HG03108 (cell line): ENCODE data around the gene OR10AD1.
"Not testable (repeated sequence)": the region's sequence is repeated elsewhere in the genome, so short reads cannot be mapped to it uniquely, and the experiment has no call there.

Source experiments
- ATAC-seq: cut with Tn5 transposase; IDR thresholded peaks from one replicate; pipeline ENCODE4 v1.9.1; 2021; ENCODE audit warnings: moderate library complexity; ENCODE audit not compliant: unreplicated experiment

The OR10AD1 gene

DNA sequence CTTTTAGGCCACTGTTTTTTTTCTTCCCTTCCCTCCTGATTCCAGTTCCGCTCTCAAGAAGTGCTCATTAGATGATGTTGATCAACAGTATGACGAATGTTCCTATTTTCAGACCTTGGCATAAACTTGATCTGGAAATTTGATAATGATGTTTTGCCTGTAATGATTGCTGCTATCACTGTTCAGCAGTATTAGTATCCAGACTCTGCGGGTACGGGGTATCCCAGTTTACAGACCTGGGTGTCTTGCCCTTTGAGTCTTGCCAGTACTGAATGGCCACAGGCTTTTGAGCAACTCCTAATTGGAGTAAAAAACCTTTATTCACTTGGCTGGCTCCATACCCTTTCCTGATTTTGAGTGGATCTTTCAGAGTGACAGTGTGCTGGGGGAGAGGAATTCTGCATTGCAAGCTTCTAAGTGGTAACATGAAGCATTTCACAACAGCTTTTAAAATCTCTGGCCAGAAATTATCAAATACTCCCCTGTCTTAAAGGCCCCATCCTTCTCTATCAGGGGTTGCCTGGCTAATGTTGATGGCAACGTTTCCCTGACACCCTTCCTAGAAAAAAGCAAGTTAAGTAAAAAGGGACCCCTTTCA, 39.8 kb downstream of the OR10AD1 start:
- ATAC-seq, result no peak

GRCh38 chr12:48160807-48161206, 42.3 kb downstream of the OR10AD1 start:
- no peak for ATAC-seq

DNA sequence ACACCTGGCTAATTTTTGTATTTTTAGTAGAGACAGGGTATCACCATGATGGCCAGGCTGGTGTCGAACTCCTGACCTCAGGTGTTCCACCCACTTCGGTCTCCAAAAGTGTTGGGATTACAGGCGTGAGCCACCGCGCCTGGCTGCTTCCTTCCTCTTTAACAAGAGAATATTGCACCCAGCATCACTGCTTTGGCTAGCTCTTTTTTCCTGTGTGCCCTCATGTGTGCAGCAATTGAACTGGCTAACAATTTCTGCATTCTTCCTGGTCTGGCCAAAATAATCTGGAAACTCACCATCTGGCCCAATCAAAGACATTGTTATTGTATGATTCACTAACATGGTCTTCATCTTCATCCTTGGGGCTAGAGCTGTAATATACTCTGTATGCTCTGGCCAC, 43.0 kb downstream of the OR10AD1 start:
- ATAC-seq, result no peak

GRCh38 chr12:48157889-48158370, 45.2 kb downstream of the OR10AD1 start:
- no peak for ATAC-seq

DNA sequence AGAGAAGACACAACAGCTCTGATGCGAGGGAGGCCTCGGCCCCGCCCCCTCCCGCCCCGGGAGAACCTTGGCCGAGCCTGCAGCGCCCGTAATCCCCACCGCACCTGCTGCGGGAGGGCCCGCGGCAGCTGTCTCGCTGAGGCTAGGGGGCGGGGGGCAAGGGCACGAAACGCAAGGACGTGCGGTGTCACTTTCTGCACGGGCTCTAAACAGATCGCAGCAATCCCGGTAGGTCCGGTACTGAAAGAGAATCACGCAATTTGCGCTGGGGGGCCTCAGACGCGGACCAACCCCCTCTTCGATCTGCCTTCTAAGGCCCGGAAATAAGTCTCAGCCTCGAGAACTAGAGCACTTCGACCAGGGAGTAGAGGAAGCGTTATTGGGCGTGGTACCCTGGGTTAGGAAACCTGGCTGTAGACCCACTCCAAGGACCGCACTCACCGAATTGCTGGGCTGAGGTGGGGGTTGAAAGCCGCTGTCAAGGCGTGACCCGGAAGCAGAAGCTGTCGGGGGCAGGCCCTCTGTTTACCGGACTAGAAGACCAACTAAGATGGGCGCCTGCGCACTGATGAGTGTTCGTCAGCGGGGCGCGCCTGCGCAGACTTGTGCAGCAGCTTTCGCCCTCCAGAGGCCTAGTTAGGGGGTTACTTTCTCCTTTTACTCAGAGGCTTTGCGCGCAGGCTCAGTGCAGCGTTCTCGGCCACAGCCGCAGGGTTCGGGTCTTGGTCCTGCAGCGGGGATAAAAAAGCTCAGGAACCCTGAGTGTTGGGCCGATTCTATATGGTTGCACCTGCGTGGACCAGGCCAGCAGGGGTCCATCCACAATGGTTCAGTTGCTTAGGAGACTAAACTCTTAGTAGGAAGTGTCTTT, 45.8 kb downstream of the OR10AD1 start, which contains the start of gene ASB8:
Gene ASB8, minus strand, starts transcription at position 498 of the 871 bp plus-strand sequence. CDS start 4,019 bp downstream, outside the sequence.
- peak; percentile 92 for ATAC-seq

DNA sequence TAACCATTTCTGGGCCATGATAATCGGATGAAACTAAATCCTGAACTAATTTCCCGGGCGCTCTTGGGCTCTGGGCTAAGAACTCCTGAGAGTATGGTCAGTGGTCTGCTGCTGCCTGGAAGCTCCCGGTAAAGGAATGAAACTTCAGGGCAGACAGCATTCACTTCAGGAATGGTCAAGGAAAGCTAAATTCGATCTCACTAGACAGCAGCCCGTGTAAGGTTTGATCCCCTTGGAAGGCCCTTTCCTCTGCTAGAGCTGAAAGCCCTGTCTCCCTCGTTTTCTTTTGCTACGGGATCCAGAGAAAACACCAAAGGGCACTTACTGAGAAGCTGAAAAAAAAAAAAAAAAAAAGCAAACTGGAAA, 46.5 kb downstream of the OR10AD1 start:
- ATAC-seq, result no peak

DNA sequence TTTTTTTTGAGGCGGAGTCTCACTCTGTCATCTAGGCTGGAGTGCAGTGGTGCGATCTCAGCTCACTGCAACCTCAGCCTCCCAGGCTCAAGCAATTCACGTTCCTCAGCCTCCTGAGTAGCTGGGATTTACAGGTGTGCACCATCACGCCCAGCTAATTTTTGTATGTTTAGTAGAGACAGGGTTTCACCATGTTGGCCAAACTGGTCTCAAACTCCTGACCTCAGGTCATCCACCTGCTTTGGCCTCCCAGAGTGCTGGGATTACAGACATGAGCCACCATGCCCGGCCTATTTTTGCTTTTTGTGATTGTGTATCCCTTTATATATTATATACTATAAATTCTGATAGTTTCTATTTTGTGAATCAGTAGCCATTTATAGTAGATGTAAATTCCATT, 47.3 kb downstream of the OR10AD1 start:
- not testable (repeated sequence) for ATAC-seq
